Stimulated activated naive B cell treated with anti-CD40 and anti-IgM and Interleukin-4, amounts not matched to agents 10 μg/mL and 1 μg/mL and 100 μg/mL, for 72 hours (primary cell): Measurements from ENCODE around the gene ALDH3A1.
"Not testable (repeated sequence)": the region's sequence is repeated elsewhere in the genome, so short reads cannot be mapped to it uniquely, and the experiment has no call there.

ENCODE experiments used
- ATAC-seq, 2 donors: fragments of 150-1000 bp; cut with Tn5 transposase; replicated peaks; 2 replicates each; pipeline ENCODE4 v1.10.0; 2021; ENCODE audit warnings: moderate library complexity in 1 of 2
- DNase-seq: peaks from one replicate; pipeline ENCODE4 v3.0.0; 2021
- H3K27ac Mint-ChIP-seq: one replicate; pipeline ENCODE4 v1.8.0; 2022; ENCODE audit warnings: mild to moderate bottlenecking, mixed read lengths
- H3K27me3 Mint-ChIP-seq, 2 donors: one replicate each; pipeline ENCODE4 v1.8.0; 2022; ENCODE audit warnings: mixed read lengths in 2 of 2
- H3K36me3 Mint-ChIP-seq, 2 donors: one replicate each; pipeline ENCODE4 v1.8.0; 2022; ENCODE audit warnings: mixed read lengths in 2 of 2, mild to moderate bottlenecking in 1 of 2
- H3K4me1 Mint-ChIP-seq, 2 donors: one replicate each; pipeline ENCODE4 v1.8.0; 2022; ENCODE audit warnings: mixed read lengths in 2 of 2, mild to moderate bottlenecking in 1 of 2
- H3K4me3 Mint-ChIP-seq, 2 donors: one replicate each; pipeline ENCODE4 v1.8.0; 2022; ENCODE audit warnings: mild to moderate bottlenecking in 2 of 2, mixed read lengths in 2 of 2, moderate library complexity in 1 of 2
- H3K9me3 Mint-ChIP-seq, 2 donors: one replicate each; pipeline ENCODE4 v1.8.0; 2022; ENCODE audit warnings: mixed read lengths in 2 of 2, mild to moderate bottlenecking in 1 of 2

The ALDH3A1 gene

DNA sequence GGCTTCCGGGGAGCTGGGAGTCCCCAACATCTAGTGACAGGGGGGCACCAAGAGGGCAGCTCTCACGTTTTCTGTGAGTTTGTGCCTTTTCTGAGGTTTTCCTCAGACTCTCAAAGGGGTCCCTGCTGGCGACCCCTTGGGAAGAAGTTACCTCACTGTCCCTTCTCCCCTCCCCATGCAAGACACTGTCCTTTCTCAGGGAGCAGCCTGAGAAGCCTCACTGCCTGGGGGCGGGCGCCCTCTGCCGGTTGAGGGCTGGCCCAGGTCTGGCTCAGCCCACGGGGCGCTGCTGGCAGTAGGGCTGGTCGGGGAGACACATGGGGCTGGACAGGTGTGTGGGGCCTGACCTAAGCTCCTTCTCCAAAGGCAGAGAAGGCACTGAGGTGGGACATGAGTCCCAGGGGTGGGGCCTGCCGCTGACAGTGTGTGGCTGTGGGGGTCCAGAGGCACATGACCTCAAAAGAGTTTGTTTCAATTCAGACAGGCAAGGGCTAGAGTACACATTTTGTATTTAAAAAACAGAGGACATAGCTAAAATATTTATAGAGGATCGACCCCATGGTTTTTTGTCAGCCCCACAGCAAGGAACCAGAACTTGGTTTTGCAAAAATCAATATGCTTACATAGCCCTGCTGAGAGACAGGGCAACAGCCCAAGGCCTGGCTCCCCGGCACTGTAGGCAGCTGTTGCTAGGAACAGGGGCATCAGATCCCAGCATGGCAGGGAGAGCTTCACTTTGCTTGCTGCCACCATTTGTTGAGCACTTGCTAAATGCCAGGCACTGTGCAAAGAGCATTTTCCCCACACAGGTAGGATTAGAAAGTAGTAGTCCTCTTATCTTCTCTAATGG, 18.5 kb upstream of the ALDH3A1 start:
- Mint-ChIP-seq H3K4me1 (peaks cover 4 to 13% of the 10 kb centered on the region in 2 donors), H3K9me3 (no peaks in the 10 kb centered on the region), H3K36me3 (no peaks in the 10 kb centered on the region), H3K4me3 (no peak overlapping the region), H3K27me3 (peaks cover 16 to 36% of the 10 kb centered on the region in 2 donors), H3K27ac (peak overlapping the region; percentile 85)
- DNase-seq (peak; percentile 68), ATAC-seq (peak; percentile 86 to 90)

DNA sequence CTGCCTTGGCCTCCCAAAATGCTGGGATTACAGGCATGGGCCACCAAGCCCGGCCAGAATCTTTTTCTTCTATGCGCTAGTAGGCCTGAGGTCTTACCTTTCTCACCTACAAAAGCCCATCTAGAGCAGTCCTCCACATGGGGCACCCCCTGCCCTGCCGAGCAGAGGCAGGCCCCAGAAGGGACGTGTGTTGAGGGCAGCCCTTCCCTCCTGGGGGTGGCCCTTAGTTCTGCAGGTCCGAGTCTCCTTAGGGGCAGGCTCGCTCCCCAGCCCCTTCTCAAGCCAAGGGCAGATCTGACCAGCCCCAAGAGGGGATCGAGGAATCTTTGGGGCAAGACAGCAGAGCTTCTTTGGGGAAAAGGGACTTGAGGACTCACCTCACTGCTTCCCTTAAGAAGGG, 17.9 kb upstream of the ALDH3A1 start:
- Mint-ChIP-seq H3K4me3 (no peak overlapping the region), H3K36me3 (no peaks in the 10 kb centered on the region), H3K9me3 (no peaks in the 10 kb centered on the region), H3K4me1 (peaks cover 4 to 13% of the 10 kb centered on the region in 2 donors), H3K27me3 (peaks cover 19 to 36% of the 10 kb centered on the region in 2 donors), H3K27ac (no peak overlapping the region)
- DNase-seq (no peak), ATAC-seq (no peak)

DNA sequence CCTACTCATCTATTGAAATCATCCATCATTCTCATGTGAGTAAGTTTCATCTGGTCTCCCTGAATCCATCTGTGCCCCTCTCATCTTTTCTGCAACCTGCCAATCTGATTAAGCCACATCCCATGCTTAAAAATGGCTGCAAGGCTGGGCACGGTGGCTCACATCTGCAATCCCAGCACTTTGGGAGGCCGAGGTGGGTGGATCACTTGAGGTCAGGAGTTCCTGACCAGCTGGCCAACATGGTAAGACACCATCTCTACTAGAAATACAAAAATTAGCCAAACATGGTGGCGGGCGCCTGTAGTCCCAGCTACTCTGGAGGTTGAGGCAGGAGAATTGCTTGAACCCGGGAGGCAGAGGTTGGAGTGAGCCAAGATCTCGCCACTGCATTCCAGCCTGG, 15.9 kb upstream of the ALDH3A1 start:
- H3K36me3 Mint-ChIP-seq, DNase-seq, H3K4me3 Mint-ChIP-seq, H3K27ac Mint-ChIP-seq, ATAC-seq, H3K9me3 Mint-ChIP-seq: not testable (repeated sequence)
- H3K27me3 Mint-ChIP-seq, result peaks cover 28 to 42% of the 10 kb centered on the region in 2 donors
- peaks cover 4 to 13% of the 10 kb centered on the region in 2 donors for H3K4me1 Mint-ChIP-seq

DNA sequence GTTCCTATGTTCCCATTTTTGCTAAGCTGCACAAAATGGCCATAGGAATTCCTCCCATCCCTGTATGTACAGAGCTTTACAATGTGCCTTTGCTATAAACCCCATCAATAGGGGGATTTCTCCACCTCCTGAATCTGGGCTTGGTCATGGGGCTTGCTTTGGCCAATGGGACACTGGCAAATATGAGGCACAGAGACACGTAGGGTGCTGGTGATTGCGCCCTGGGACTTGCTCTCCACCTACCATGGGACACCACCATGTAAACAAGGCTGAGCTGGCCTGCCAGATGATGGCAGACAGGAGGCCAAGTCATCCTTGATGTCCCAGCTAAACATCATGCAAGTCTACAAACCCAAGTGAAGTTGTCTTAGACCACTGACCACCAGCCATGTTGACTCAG, 15.3 kb upstream of the ALDH3A1 start:
- no peaks in the 10 kb centered on the region for H3K9me3 Mint-ChIP-seq
- H3K4me3 Mint-ChIP-seq, result no peak overlapping the region
- H3K4me1 Mint-ChIP-seq, result peaks cover 4 to 13% of the 10 kb centered on the region in 2 donors
- no peak overlapping the region for H3K27ac Mint-ChIP-seq
- H3K36me3 Mint-ChIP-seq, result no peaks in the 10 kb centered on the region
- DNase-seq (no peak), ATAC-seq (no peak)
- H3K27me3 Mint-ChIP-seq, result peaks cover 30 to 47% of the 10 kb centered on the region in 2 donors

DNA sequence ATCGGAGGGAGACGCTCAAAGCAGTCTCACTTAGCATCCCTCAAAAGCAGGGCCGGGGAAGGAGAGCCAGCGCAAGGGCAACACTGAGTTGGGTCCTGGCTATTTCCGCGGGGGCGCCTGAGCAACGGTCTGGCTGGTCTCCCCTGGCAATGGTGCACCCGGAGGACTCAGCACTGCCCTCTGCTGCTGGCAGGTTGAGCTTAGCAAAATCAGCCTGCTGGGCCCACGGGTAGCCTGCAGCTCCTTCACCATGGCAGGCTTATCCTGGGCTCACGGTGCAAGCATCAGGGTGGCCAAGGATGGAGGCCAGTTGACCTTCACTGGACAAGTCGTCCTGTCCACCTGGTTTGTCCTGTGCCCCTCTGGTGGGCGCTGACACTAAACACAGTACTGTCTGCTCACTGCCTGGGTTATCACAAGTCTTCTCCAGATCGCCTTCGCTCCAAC, 14.4 kb upstream of the ALDH3A1 start:
- Mint-ChIP-seq H3K27ac (no peak overlapping the region), H3K27me3 (peaks cover 30 to 49% of the 10 kb centered on the region in 2 donors), H3K9me3 (no peaks in the 10 kb centered on the region), H3K4me1 (peaks cover 4 to 13% of the 10 kb centered on the region in 2 donors), H3K4me3 (no peak overlapping the region), H3K36me3 (no peaks in the 10 kb centered on the region)
- DNase-seq (peak; percentile 57), ATAC-seq (peak; percentile 80 to 81)

DNA sequence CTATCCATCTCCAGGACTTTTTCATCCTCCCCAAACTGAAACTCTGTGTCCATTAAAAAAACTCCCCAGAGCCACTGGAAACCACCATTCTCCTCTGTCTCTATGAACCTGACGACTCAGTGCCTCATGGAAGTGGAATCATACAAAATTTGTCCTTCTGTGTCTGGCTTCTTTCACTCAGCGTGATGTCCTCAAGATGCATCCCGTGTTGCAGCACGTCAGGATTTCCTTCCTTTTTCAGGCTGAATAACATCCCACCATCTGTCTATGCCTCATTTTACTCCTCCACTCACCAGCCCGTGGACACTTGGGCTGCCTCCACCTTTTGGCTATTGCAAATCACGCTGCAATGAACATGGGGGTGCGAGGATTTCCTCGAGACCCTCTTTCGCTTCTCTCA, 12.6 kb upstream of the ALDH3A1 start:
- ATAC-seq, result no peak
- Mint-ChIP-seq H3K36me3 (no peaks in the 10 kb centered on the region), H3K4me3 (no peak overlapping the region), H3K27ac (no peak overlapping the region), H3K9me3 (peaks cover 0 to 1% of the 10 kb centered on the region in 2 donors), H3K4me1 (peaks cover 12 to 21% of the 10 kb centered on the region in 2 donors), H3K27me3 (peaks cover 24 to 42% of the 10 kb centered on the region in 2 donors)
- DNase-seq, result no peak

DNA sequence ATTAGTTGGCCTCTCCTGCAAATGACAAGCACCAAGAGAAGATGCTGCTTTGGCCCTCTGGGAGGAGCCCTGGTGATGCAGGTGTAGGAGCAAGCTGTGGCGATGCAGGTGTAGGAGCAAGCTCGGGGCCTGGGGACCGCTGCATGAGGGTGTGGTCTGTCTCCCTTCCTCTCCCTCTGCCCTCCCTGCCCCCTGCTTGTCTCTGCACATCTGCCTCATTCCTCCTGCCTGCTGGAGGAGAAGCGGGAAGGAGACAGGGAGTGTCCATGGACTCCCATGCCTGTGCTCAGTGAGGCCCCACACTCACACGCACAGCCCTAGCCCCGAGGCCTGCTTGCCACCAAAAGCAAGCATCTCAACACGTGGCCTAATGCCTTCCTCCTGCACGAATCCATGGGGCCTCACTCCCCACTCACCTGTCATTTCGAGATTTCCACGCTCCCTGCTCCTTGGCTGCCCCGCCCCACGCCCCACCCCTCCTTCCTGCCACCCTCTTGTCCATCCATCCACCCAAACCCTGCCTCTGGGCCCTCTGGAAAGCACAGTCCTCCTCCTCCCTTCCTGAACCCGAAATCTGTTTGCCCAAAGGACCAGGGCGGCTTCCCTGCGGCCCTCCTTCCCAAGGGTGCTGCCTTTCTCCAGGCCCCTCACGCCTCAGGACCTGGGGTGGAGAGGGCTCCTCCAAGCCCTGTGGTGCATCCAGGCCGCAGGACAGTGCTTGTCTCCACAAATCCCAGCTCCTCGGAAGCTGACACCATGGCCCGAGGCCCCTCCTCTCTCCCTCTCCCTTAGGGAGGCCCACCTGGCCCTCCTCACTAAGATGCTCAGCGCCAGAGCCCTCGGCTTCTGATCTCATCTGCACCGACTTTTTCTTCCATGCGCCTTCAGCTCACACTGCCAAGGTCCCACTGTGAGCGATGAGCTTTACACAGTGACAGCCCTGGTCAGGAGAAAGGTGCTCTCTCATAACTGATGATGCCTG, 11.8 kb upstream of the ALDH3A1 start:
- H3K4me3 Mint-ChIP-seq, result no peak overlapping the region
- ATAC-seq (no peak), DNase-seq (no peak)
- H3K9me3 Mint-ChIP-seq, result peaks cover 0 to 2% of the 10 kb centered on the region in 2 donors
- H3K36me3 Mint-ChIP-seq, result no peaks in the 10 kb centered on the region
- peaks cover 20 to 30% of the 10 kb centered on the region in 2 donors for H3K4me1 Mint-ChIP-seq
- peaks cover 20 to 36% of the 10 kb centered on the region in 2 donors for H3K27me3 Mint-ChIP-seq
- H3K27ac Mint-ChIP-seq, result no peak overlapping the region

DNA sequence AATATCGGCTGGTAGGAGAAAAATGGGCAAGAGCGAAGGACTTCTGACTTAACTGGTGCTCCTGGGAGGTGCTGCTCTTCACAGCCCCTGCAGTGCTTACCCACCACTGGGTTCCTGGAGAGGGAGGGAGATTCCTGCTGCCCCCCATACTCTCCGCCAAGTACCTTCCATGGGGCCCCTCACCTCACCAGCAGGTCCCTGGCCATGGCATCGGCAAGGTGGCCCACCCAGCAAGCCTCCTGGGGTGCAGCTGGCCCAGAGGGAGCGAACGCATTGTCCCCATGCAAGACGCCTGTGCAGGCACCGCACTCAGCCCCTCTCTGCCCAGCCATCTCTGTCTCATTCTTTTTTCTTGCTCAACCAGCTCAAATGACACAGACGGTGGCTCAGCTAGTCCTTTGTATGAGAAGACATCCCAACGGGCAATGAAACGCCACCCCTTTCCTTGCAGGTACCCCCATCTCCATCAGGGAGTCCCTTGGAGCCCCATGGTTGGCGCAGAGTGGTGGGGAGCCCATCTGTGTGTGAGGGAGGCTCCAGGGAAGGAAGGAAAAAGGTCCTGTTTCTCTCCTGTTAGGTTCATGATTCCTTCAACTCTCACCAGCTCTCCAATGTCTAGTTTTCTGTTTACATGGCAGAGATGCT, 9.6 kb upstream of the ALDH3A1 start:
- Mint-ChIP-seq H3K9me3 (peaks cover 0 to 2% of the 10 kb centered on the region in 2 donors), H3K4me1 (peaks cover 37 to 52% of the 10 kb centered on the region in 2 donors), H3K27ac (no peak overlapping the region), H3K4me3 (no peak overlapping the region), H3K36me3 (no peaks in the 10 kb centered on the region), H3K27me3 (peaks cover 17 to 21% of the 10 kb centered on the region in 2 donors)
- DNase-seq, result no peak
- no peak for ATAC-seq

DNA sequence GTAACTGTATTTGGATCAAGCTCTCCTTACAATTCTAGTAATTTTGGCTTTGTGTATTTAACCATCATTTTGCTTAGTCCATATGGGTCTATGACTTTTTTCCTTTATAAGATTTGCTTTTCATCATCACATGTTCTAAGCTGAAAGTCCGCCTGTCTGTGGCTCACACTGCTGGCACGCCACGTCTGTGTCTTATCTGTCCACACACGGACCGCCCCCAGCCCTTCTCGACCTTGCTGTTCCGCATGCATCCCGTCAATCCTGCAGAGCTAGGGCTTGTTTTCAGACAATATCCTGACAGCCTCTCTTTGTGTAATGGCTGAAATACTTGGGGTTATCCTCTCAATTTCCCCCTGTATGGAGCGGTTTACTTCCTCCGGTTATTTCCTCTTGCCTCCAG, 8.4 kb upstream of the ALDH3A1 start:
- ATAC-seq, result no peak

DNA sequence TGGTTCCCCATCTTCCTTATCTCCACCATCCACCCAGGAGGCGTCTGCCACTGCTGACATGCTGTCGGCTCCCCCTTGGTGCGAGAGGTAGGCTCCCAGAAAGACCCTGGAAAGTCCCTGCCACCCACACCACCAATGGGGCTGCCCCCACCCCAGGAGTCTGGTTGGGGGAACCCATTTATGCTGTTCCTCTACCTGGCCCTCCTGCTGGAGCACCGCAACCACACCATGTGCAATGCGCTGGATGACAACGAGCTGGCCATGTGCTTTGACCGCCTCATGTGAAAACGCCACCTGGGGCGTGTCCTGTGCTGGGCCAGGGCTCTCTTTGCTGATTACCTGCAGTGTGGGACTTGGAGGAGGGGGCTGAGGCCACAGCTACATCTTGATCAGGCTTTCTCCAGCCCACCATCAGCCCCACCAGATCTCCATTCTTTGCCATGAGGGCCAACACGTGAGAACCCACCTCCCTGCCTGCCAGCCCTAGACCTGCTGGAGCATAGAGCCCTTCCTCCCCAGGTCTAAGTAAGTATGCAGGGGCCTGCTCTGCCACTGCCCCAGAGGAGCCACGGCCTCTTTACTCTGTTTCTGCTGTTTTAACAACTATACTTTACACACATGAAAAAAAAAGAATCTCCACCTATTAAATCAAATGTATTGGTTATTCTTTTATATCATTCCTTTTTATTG, 7.9 kb upstream of the ALDH3A1 start:
- Mint-ChIP-seq H3K36me3 (no peaks in the 10 kb centered on the region), H3K27me3 (peaks cover 15 to 19% of the 10 kb centered on the region in 2 donors), H3K4me3 (peak overlapping the region; percentile 5 to 60), H3K4me1 (peaks cover 44 to 56% of the 10 kb centered on the region in 2 donors), H3K9me3 (peaks cover 0 to 2% of the 10 kb centered on the region in 2 donors), H3K27ac (peak overlapping the region; percentile 96)
- peak; percentile 72 to 74 for ATAC-seq
- peak; percentile 78 for DNase-seq

More for the DNA sequence above, 8.4 kb upstream of the ALDH3A1 start:
- H3K36me3 Mint-ChIP-seq, result no peaks in the 10 kb centered on the region
- DNase-seq, result no peak
- peaks cover 0 to 2% of the 10 kb centered on the region in 2 donors for H3K9me3 Mint-ChIP-seq
- H3K4me3 Mint-ChIP-seq, result no peak overlapping the region
- H3K4me1 Mint-ChIP-seq, result peaks cover 41 to 56% of the 10 kb centered on the region in 2 donors
- H3K27ac Mint-ChIP-seq, result peak overlapping the region; percentile 96
- peaks cover 14% of the 10 kb centered on the region in 2 donors for H3K27me3 Mint-ChIP-seq

DNA sequence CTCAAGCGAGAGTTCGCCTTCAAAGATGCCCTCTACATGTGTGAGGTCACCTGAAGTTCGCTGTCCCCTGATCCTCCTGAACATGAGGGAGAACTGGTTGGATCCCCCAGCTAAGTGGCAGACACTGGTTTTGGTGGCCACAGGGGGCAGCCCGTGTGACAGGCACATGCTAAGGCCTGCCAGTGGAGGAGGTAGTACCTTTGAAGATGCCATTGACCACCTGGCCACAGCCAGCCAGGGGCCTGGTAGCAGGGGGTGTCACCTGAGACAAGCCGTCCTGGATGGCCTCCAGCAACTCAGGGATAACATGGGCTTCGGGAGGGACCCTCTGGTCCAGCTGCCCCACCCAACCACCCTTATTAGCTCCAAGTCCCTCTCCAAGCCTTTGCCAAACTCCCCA, 7.3 kb upstream of the ALDH3A1 start:
- H3K27me3 Mint-ChIP-seq, result peaks cover 16 to 21% of the 10 kb centered on the region in 2 donors
- ATAC-seq (peak; percentile 26 to 31), DNase-seq (peak; percentile 11)
- peaks cover 0 to 2% of the 10 kb centered on the region in 2 donors for H3K9me3 Mint-ChIP-seq
- H3K27ac Mint-ChIP-seq, result peak overlapping the region; percentile 96
- peak overlapping the region; percentile 5 to 60 for H3K4me3 Mint-ChIP-seq
- peaks cover 47 to 56% of the 10 kb centered on the region in 2 donors for H3K4me1 Mint-ChIP-seq
- no peaks in the 10 kb centered on the region for H3K36me3 Mint-ChIP-seq

DNA sequence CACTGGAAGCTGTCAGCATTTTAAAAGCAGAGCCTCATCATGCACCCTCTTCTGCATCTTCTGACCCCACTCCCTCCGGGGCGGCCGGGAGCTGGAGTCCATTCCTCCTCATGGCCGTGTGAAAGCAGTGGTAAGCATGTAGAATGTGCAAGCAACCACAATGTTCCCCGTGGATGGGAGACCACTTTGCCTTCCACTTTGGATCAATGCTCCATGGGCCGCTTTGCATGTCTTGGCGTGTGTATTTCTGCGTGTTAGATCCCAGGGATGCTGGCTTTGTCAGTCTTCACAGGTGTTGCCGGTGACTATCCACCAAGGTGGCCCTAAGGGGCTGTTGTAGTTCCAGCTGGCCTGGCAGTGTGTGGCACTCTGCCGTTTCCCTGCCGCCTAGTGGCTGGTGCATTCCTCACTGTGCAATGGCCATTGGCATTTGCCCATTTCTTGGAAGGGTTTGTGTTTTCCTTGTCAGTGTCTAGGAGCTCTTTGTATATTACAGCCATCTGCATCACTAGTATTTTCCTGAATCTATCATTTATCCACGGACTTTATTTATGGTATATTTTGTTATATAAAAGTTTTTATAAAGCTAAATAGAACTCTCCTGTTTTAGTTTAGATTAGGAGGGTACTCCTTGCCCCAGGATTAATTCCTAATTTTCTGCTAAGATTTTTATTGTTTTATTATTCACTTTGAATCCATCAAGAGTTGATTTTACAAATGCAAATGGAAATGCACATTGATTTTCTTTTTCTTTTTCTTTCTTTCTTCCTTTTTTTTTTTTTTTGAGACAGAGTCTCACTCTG, 5.8 kb upstream of the ALDH3A1 start:
- peaks cover 0 to 2% of the 10 kb centered on the region in 2 donors for H3K9me3 Mint-ChIP-seq
- H3K27ac Mint-ChIP-seq, result peak overlapping the region; percentile 91
- H3K36me3 Mint-ChIP-seq, result no peaks in the 10 kb centered on the region
- H3K27me3 Mint-ChIP-seq, result peaks cover 16 to 22% of the 10 kb centered on the region in 2 donors
- ATAC-seq, result no peak
- peaks cover 47 to 56% of the 10 kb centered on the region in 2 donors for H3K4me1 Mint-ChIP-seq
- no peak for DNase-seq
- peak overlapping the region; percentile 35 to 44 for H3K4me3 Mint-ChIP-seq
